Measurements from ENCODE around the gene P4HA2. TPM values are rescaled to one million over a fixed set of nuclear protein-coding genes. Genes with fewer than 3 reads are reported as not detected.

Gene P4HA2
- total and polyA plus RNA-seq, 9 of the 15 experiments (the other 6 are each of a cell fraction or from before 2014, with no cell fraction given), result 9.6 to 50.0 (median 12.7) TPM

- TF ChIP-seq AFF1 (IDR thresholded peaks at IDR 0.05; ENCODE audit: low read depth in 1 of 2, partially characterized antibody in 2 of 2), result peak in 1 of 2 experiments; percentile 35
- 0 out of 2 replicates have a peak, but pooled peaks have one; percentile 13 for TF ChIP-seq ZBTB17 (CRISPR knock-in tag; IDR thresholded peaks at IDR 0.05)
- peak; percentile 44 for TF ChIP-seq CXXC5 (CRISPR knock-in tag; IDR thresholded peaks at IDR 0.05)
- TF ChIP-seq NBN (IDR thresholded peaks at IDR 0.05; ENCODE audit: low read depth), result peak; percentile 79; the same call in 1 of the 2 replicates
- peak; percentile 24 for TF ChIP-seq MEIS2 (IDR thresholded peaks at IDR 0.05; ENCODE audit: partially characterized antibody)
- 0 out of 2 replicates have a peak, but pooled peaks have one; percentile 19 for TF ChIP-seq ZNF584 (CRISPR knock-in tag; IDR thresholded peaks at IDR 0.05; ENCODE audit: low read depth)
- no peak for TF ChIP-seq PBX2 (CRISPR knock-in tag; IDR thresholded peaks at IDR 0.05; ENCODE audit: low read depth)
- peak; percentile 48; the same call in 1 of the 2 replicates for TF ChIP-seq PBX2 (tag; conservative IDR thresholded peaks at IDR 0.05; ENCODE audit: low read depth)
- TF ChIP-seq NR3C1 (CRISPR knock-in tag; IDR thresholded peaks at IDR 0.05), result no peak
- 0 out of 2 replicates have a peak, but pooled peaks have one; percentile 6 for TF ChIP-seq CBFA2T3 (IDR thresholded peaks at IDR 0.05)
- no peak for TF ChIP-seq E2F3 (CRISPR knock-in tag; IDR thresholded peaks at IDR 0.05)
- TF ChIP-seq NR4A1 (CRISPR knock-in tag; IDR thresholded peaks at IDR 0.05), result no peak
- TF ChIP-seq NR4A1 (tag; IDR thresholded peaks at IDR 0.05), result no peak
- TF ChIP-seq CBFB (CRISPR knock-in tag; IDR thresholded peaks at IDR 0.05), result no peak
Measured at GRCh38 chr5:132180134-132180745, 47.4 kb downstream of the P4HA2 start (continued).

Data from K562 (cell line).